GM21390 (cell line): Measurements from ENCODE around the gene CCDC144A.
"Not testable (repeated sequence)": the region's sequence is repeated elsewhere in the genome, so short reads cannot be mapped to it uniquely, and the experiment has no call there.

Source experiments
- ATAC-seq: cut with Tn5 transposase; IDR thresholded peaks from one replicate; pipeline ENCODE4 v1.9.1; 2021; ENCODE audit not compliant: unreplicated experiment

Gene CCDC144A

DNA sequence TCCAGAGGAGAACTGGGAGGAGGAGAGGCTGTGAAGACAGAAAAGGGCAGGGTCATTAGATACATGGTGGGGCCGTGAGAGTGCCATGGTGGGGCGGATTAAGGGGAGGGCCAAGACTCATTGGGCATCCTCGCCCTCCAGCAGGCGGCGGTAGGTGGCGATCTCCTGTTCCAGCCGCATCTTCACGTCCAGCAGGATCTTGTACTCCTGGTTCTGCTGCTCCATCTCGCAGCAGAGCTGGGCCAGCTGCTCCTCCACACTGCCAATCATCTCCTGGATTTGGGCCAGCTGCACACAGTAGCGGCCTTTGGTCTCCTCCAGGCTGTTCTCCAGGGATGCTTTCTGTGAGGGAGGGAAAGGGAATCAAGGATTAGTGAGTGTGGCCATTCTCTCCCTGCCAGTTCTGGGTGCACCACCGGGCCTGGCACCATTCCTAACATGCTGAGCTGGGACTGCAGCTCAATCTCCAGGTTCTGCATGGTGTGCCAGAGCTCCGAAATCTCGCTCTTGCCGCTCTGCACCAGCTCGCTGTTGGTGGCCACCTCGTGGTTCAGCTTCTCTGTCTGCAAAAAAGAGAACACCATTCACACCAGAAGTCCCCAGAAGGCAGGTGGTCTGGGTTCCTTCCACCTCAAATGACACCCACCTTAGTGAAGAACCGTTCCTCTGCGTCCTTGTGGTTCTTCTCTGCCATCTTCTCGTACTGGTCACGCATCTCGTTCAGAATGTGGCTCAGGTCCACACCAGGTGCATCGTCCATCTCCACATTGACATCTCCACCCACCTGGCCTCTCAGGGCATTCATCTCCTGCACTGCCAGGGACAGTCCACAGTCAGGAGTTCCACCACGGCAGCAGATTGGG lies 129.0 kb downstream of the CCDC144A start:
- ATAC-seq, result no peak

DNA sequence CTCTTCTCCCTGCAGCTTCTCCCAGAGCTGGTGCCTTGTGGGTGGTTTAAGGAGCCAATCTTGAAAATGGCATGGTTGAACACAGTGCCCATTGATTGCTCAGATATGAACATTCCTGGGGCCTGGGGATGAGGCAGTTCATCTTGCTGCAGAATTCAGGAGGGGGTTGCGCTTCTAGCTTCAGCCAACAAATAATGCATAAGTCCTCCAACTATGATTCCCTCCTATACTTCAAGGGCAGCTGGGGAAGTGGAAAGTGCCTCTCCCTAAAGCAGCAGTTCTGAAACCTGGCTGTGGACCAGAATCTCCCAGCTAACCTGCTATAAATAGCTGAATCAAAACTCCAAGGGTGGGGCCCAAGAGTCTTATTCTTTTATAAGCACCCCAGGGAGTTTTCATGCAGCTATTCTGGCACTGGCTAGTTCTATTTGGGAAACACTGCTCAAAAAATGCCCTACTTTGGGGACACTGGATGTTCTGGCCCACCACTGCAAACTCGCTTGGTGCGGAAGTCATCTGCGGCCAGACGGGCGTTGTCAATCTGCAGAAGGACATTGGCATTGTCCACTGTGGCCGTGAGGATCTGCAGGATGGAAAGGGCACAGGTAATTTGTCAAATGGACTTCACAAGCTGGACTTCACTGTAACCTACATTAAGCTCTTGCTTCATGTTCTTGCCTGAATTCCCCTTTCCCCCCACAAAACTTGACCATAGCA lies 130.3 kb downstream of the CCDC144A start:
- no peak for ATAC-seq

DNA sequence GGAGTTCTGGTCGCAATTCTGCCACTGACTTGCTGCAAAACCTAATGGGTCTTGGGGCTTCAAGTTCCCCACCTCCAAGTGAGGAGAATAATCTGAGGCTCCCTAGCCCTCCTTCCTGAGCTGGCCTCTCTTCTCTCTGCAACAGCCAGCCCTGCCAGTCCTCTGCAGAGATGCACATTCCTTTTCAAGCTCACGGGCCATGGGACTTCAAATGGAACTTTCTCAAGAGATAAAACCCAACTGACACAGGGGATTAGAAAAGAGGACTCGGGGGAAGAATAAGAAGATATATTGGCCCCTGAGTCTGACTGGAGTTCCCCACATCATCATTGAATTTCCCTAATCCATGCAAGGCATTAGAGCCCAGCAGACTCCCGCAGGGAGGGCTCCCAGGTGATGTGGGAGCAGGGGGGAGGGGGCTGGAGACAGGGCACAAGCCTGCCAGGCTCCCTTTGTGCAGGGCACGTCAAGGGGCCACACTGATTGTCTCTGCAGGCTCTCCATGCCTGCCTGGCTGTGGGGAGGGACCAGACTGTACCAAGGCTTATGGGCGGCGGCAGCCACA lies 131.0 kb downstream of the CCDC144A start:
- no peak for ATAC-seq

DNA sequence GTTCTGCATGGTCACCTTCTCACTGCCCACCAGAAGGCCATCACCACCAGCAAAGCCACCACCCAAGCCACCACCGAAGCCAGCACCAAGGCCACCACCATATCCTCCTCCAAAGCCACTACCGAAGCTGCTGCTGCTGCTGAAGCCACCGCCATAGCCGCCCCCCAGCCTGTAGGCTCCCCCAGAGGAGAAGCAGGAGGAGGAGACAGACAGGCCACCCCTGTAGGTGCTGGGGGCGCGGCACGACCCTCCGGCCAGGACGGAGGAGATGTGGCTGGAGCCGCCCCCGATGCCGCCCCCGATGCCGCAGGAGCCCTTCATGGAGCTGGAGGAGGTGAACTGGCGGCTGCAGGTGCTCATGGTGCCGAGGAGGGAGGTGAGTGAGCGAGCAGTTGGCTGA lies 132.1 kb downstream of the CCDC144A start:
- ATAC-seq, result not testable (repeated sequence)

DNA sequence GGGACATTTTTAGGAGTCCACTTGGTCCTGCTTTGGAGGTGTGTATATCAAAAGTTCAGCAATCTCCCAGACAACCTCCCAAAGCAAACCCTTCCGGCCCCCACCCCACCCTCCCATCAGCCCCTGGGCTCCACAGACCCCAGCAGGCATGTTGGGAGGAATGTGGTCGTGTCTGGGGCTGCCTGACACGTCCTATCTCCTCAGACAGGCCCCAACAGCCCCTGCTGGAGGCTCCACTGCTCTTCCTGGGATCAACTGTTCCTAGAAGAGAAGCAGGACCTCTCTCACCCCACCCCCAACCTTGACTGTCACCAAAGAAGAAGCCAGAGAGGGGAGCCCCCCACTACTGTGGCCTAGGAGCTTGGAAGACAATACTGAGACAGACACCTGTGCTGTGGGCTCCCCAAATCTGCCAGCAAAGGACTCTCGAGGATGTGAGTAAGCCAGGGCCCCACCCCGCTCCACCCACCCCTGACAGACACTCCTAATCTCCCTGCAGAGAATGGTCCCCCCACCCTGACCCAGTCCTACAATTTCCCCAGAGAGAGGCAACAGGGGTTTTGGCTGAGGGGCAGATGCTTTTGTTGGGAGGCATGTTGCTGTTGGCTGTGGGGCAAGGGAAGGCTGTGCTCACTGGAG lies 133.8 kb downstream of the CCDC144A start:
- ATAC-seq, result not testable (repeated sequence)
